ENCODE measurements around the gene SLC27A5. TPM values are rescaled to one million over a fixed set of nuclear protein-coding genes. Genes with fewer than 3 reads are reported as not detected.
A peak's percentile ranks its signal among the peaks of the same experiment; 100 is the strongest.

The SLC27A5 gene
- total and polyA plus RNA-seq, 9 of the 15 experiments (the other 6 are each of a cell fraction or from before 2014, with no cell fraction given) = 42.2 to 318 (median 64.7) TPM

GRCh38 chr19:58516246-58516836 is 4.5 kb upstream of the SLC27A5 start:
- H3K4me1 ChIP-seq (replicated peaks in 1 of 2; ENCODE audit: control insufficient read depth in 2 of 2, insufficient read depth in 2 of 2, low read length in 2 of 2) = peaks cover 9 to 73% of the 10 kb centered on the region in 2 experiments
- H3K4me3 ChIP-seq = no peak overlapping the region
- H4K20me1 ChIP-seq (replicated peaks; ENCODE audit: control insufficient read depth, insufficient read depth, low read length) = no peaks in the 10 kb centered on the region
- ChIA-PET CTCF (ENCODE audit: low intra/inter-chr PET ratio) (no interaction called here), POLR2A (interaction anchor here (1.0 kb wide), 1 partner anchor 34 kb away, joined by 4 read pairs; no protein-coding TSS in a partner anchor)
- H2AFZ ChIP-seq (ENCODE audit: low read depth, low read length) = no peak overlapping the region
- H3K9me3 ChIP-seq (replicated peaks; ENCODE audit: control insufficient read depth, insufficient read depth, low read depth, low read length) = no peaks in the 10 kb centered on the region
- TF ChIP-seq ZNF165 (CRISPR knock-in tag; IDR thresholded peaks at IDR 0.05; ENCODE audit: borderline replicate concordance) (no peak), HDAC3 (IDR thresholded peaks at IDR 0.05; ENCODE audit: borderline replicate concordance, partially characterized antibody) (no peak), SFPQ (IDR thresholded peaks at IDR 0.05; ENCODE audit: low read depth, low read length) (no peak), FOXP4 (CRISPR knock-in tag; IDR thresholded peaks at IDR 0.05; ENCODE audit: borderline replicate concordance) (no peak)
- no TSS peak for BruUV-seq (replicated peaks)
- H3K27me3 ChIP-seq (ENCODE audit: control insufficient read depth in 2 of 2, insufficient read depth in 2 of 2, low read length in 2 of 2) = no peaks in the 10 kb centered on the region
- peaks cover 5% of the 10 kb centered on the region for H3K9me1 ChIP-seq (ENCODE audit: control insufficient read depth, insufficient read depth, low read length)
- H3K9ac ChIP-seq (ENCODE audit: insufficient read depth in 1 of 2, low read depth in 2 of 2, low read length in 2 of 2) = peak overlapping the region in 1 of 2 experiments; percentile 41; a peak in 1 of 4 replicates
- intact Hi-C loops (cut with micrococcal nuclease) = no loop called here
- peaks cover 31% of the 10 kb centered on the region; the same call in 2 of the 3 replicates for H3K36me3 ChIP-seq (ENCODE audit: control insufficient read depth, insufficient read depth, low read length)
- DNase-seq (ENCODE audit: extremely low read depth in 1 of 4, low spot score in 3 of 4) (no peak), FAIRE-seq (no peak), ATAC-seq (no peak)
- peaks cover 55% of the 10 kb centered on the region for H3K79me2 ChIP-seq (ENCODE audit: control insufficient read depth, insufficient read depth, low read length)
- no peak overlapping the region; the same call in 2 of the 3 replicates for H3K27ac ChIP-seq (ENCODE audit: extremely low read depth, low read depth, low read length)
- 85% methylated on average over 14 of the region's 25 CpGs for whole genome bisulfite sequencing (ENCODE audit: insufficient coverage, low coverage, missing lambda C conversion rate)
- in situ Hi-C loops (cut with MboI) = no loop called here
- no peak overlapping the region; the same call in 1 of the 2 replicates for H3K4me2 ChIP-seq (ENCODE audit: insufficient read depth, low read length)

Measured in K562 (cell line).